HUES48 (cell line): ENCODE measurements around the gene HOXA7.

Source experiments
- H3K27ac ChIP-seq: one replicate; pipeline ENCODE4 v1.7.0; 2013; ENCODE audit warnings: low read depth, low read length, inconsistent platforms
- H3K27me3 ChIP-seq: 2 replicates; pipeline ENCODE4 v1.6.1; 2013; ENCODE audit warnings: mild to moderate bottlenecking, low read length; ENCODE audit not compliant: control insufficient read depth, insufficient read depth
- H3K36me3 ChIP-seq: 2 replicates; pipeline ENCODE4 v1.6.1; 2013; ENCODE audit warnings: low read length; ENCODE audit not compliant: control insufficient read depth, insufficient read depth
- H3K4me1 ChIP-seq: 2 replicates; pipeline ENCODE4 v1.6.1; 2013; ENCODE audit warnings: mild to moderate bottlenecking, low read length; ENCODE audit not compliant: control insufficient read depth, insufficient read depth
- H3K4me3 ChIP-seq: 2 replicates; pipeline ENCODE4 v1.5.1; 2013; ENCODE audit warnings: mild to moderate bottlenecking, low read depth, low read length
- H3K9ac ChIP-seq: 2 replicates; pipeline ENCODE4 v1.6.1; 2013; ENCODE audit warnings: mild to moderate bottlenecking, low read depth, low read length, moderate library complexity
- H3K9me3 ChIP-seq: 2 replicates; pipeline ENCODE4 v1.6.1; 2013; ENCODE audit warnings: low read length; ENCODE audit not compliant: control insufficient read depth, insufficient read depth

HOXA7 gene

DNA sequence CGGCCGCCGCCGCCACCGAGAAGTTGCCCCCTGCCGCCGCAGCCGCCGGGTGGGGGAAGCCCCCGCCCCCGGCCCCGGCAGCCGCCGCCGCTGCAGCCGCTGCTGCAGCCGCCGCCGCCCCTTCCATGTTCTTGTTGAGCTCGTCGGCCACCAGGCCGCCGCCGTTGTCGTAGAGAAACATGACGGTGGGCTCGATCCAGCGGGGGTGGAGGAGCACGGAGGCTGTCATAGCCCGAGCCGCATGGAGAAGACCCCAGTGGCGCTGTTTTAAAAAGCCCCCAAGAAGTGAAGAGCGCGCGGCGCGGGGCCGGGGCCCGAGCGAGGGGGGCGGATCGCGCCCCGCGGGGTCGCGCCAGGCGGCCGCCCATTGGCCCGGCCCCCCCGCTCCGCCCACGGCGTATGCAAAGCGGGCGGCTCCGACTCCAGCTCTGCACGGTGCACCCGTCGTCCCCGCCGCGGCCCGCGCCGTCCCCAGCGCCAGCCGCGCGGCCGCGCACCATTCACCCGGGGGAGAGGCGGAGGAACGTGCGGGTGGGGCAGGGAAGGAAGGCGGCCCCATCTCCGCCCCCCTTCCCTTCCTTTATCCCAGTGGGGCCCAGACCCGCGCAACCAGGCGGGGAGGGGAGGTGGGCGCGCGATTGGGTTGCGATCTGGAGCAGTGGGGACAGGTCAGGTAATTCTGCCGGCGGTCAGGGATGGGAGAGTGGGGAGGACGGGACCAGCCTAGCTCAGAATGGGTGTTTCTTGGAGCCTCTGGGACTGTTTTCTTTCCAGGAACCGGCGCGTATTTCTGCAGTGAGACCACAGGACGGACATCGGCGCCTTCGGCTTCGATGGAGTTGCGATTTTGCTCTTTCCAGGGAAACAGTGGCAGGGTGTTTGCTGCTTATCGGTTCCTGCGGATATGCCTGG is 43.6 kb upstream of the HOXA7 start, which contains the start of gene HOXA13:
HOXA13 (minus strand) TSS at position 243 of the 912 bp plus-strand sequence; CDS start at position 229, 14 bp downstream.
- H3K9me3 ChIP-seq, result no peaks in the 10 kb centered on the region
- H3K27ac ChIP-seq, result no peak within 1 kb of the TSS
- H3K36me3 ChIP-seq, result no peaks in the 10 kb centered on the region
- peak within 1 kb of the TSS; percentile 33; the same call in 1 of the 2 replicates for H3K4me3 ChIP-seq
- no peak within 1 kb of the TSS for H3K9ac ChIP-seq
- H3K4me1 ChIP-seq, result peaks cover 5% of the 10 kb centered on the region; the same call in 1 of the 2 replicates
- peaks cover 100% of the 10 kb centered on the region for H3K27me3 ChIP-seq

DNA sequence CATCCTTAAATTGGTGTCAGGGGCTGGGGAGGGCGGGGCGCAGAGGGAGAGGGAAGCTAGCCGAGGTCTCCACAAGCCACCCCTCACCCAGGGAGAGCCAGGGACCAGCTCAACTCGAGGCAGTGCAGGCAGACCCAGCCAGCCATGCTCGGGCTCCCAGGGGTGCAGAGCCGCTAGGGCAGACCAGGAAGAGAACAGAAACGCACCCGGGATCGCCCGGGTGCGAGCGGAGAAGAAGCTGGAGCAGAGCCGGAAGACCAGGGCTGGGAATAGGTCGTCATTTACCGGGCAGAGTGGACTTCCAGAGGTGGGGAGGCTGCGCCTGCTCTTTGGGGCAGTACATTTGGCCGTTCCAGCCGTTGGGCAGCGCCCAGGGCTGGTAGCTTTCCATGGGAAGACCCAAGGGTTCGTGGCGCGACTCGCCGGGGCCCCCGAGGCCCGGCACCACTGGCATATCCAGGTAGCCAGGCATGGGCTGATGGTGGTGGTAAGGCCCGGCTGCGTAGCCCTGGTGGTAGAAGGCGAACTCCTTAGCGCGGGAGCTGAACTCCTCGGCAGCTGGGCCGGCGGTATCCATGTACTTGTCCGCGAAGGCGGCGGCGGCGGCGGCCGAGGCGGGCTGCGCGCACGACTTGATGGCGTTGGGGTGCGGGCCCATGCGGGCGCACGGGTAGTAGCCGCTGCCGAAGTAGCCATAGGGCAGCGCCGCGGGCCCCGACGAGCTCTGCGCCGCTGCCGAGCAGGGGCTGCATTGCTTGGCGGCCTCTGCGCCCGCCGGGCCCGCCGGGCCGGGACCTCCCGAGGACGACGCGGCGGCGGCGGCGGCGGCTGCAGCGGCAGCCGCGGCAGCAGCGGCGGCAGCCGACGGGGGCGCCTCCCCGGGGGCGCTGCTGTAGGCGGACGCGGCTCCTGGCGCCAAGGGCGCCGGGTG is 42.7 kb upstream of the HOXA7 start:
- H3K4me1 ChIP-seq, result peaks cover 5% of the 10 kb centered on the region; the same call in 1 of the 2 replicates
- no peaks in the 10 kb centered on the region for H3K9me3 ChIP-seq
- H3K27ac ChIP-seq, result no peak overlapping the region
- no peaks in the 10 kb centered on the region for H3K36me3 ChIP-seq
- no peak overlapping the region for H3K4me3 ChIP-seq
- no peak overlapping the region for H3K9ac ChIP-seq
- peaks cover 100% of the 10 kb centered on the region for H3K27me3 ChIP-seq

DNA sequence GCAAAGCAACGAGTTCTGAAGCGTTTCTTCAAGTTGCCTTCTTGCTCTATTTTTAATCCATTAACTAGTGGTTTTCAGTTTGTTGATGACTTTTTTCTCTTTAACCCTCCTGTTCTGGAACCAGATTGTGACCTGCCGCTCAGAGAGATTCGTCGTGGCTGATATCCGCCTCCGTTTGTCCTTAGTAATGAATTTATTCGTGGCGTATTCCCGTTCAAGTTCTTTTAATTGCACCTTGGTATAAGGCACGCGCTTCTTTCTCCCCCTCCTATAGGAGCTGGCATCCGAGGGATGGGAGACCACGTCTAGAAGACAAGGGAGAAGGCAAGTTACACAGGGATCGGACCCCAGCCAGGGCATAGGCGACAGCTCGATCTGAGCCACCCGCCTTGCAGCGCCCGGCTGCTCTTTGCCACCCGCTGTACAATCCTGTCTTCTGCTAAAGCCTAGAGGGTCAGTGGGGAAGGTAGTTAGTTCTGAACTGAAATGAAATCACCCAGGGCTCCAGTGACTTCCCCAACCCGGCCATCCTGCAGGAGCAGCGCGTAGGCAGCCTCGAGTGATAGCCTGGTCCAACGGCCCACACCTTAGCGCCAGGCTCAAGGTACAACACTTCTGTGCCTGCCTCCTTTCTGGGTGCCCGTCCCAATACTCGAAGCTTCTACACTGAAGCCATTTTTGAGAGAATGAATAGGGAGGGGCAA is 41.8 kb upstream of the HOXA7 start:
- Histone ChIP-seq H3K36me3 (no peaks in the 10 kb centered on the region), H3K9me3 (no peaks in the 10 kb centered on the region), H3K27ac (no peak overlapping the region), H3K27me3 (peaks cover 100% of the 10 kb centered on the region), H3K4me3 (no peak overlapping the region), H3K9ac (no peak overlapping the region), H3K4me1 (peaks cover 5% of the 10 kb centered on the region; the same call in 1 of the 2 replicates)

DNA sequence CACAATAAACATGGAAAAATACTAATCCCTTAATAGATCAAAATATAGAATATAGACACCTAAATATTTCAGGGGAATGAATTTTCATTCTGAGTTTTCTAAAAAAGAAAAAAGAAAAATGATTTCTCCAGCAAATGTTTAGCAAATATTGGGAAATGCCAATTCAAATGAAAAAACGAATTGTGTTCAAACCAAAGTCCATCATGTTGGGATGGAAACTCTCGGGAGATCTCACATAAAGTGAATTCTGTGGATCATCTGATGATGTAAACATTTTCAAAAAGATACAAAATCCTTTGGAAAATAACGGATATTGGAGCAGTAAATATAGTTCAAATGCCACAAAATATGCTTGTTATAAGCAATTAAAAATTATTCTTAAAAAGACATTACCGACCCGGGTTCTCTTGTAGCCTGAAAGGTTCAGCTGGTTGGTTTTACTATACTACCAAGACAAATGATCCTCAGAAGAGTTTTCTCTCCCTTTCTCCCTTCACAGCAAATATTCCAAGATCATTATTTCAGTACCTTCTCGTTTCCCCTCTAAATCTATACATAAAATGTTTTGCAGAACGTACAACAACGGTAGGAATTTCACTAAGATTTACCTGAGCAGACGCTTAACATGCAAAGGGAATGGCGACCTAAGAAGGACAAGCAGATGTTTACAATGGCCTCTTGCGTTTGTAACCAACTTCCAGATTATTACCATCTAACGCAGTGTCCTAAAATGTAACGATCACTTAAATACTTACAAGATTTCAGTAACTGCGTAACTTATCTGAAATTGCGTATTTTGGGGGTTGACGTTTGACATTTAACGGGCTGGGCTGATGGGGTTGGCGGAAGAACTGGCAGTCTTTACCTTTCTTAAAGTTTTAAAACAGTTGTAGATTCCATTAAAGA is 40.9 kb upstream of the HOXA7 start:
- peaks cover 100% of the 10 kb centered on the region for H3K27me3 ChIP-seq
- no peak overlapping the region for H3K9ac ChIP-seq
- H3K27ac ChIP-seq, result no peak overlapping the region
- H3K9me3 ChIP-seq, result no peaks in the 10 kb centered on the region
- peaks cover 5% of the 10 kb centered on the region; the same call in 1 of the 2 replicates for H3K4me1 ChIP-seq
- no peaks in the 10 kb centered on the region for H3K36me3 ChIP-seq
- H3K4me3 ChIP-seq, result no peak overlapping the region

DNA sequence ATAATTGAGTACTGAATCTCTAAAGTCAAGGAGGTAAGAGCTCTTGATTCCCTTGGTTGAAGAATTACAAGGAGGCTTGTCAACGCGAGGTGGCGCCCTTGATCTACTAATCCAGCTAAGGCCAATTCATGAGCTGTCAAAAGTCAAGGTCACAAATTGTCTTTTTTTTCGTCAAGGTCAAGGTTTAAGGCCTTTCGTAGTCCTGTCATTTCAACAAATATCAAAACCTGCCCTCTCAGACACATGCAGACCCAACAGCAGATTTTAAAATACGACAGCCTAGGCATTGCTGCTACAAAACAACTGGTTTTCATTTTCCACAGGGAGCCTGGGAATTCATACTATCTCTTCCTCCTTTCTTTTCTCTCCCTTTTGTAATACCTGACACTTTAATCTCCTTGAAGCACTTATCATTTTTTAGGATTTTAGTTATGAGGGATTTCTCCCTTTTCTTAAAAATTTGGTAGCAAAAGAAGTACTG is 39.9 kb upstream of the HOXA7 start:
- no peak overlapping the region for H3K27ac ChIP-seq
- H3K4me1 ChIP-seq, result peaks cover 9% of the 10 kb centered on the region; the same call in 1 of the 2 replicates
- H3K27me3 ChIP-seq, result peaks cover 100% of the 10 kb centered on the region
- no peaks in the 10 kb centered on the region for H3K9me3 ChIP-seq
- H3K4me3 ChIP-seq, result no peak overlapping the region
- no peaks in the 10 kb centered on the region for H3K36me3 ChIP-seq
- no peak overlapping the region for H3K9ac ChIP-seq

DNA sequence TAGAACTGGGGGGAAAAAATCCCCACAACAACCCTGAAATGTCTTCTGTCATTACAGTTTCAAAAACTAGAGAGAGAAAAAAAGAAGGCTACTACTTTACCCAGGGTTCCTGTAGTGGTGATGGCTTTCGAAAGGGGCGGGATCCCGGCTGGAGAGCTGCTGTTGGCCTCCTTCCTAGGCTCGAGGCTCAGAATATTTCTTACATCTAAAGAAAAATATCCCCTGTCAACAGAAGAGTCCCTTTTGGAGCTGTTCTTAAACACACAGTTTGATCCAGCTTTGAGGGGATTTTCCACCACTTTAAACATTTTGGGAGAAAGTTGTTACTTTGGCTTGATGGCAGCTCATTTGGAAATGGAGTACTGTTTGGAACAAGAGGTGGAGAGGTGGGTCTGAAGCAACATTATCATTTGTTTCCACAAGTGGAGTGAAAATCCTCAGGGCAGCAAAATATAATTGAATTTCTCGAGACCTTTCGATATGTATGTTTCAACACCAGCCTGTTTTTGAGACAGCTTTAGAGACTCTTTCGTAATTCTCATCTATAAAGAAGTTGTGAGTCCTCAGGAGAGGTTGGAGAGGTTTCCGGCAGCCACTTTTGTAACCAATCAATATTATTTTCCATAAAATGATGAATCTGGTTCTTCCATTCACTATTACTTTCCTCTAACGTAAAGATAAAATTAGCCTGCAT is 38.4 kb upstream of the HOXA7 start:
- H3K4me1 ChIP-seq, result peaks cover 9% of the 10 kb centered on the region; the same call in 1 of the 2 replicates
- no peak overlapping the region for H3K4me3 ChIP-seq
- H3K36me3 ChIP-seq, result no peaks in the 10 kb centered on the region
- no peak overlapping the region for H3K9ac ChIP-seq
- no peak overlapping the region for H3K27ac ChIP-seq
- H3K9me3 ChIP-seq, result no peaks in the 10 kb centered on the region
- H3K27me3 ChIP-seq, result peaks cover 100% of the 10 kb centered on the region

DNA sequence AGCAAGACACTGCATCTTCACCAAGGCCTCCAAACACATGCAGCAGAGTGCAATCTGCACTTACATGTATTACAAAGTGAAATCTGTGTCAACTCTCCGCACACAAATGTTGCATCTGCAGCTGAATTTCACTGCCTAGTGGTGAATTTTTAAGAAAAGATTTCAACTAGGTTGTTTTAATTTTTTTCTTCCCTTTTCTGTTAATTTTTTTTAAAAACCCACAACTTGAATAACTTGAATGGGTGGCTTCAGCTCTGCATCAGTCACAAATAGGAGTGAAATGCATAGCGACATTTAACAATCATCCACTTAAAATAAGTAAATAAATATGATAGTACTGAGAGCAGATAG is 37.5 kb upstream of the HOXA7 start:
- Histone ChIP-seq H3K27me3 (peaks cover 100% of the 10 kb centered on the region), H3K4me3 (no peak overlapping the region), H3K9me3 (no peaks in the 10 kb centered on the region), H3K9ac (no peak overlapping the region), H3K36me3 (no peaks in the 10 kb centered on the region), H3K4me1 (peaks cover 8% of the 10 kb centered on the region; the same call in 1 of the 2 replicates), H3K27ac (no peak overlapping the region)

DNA sequence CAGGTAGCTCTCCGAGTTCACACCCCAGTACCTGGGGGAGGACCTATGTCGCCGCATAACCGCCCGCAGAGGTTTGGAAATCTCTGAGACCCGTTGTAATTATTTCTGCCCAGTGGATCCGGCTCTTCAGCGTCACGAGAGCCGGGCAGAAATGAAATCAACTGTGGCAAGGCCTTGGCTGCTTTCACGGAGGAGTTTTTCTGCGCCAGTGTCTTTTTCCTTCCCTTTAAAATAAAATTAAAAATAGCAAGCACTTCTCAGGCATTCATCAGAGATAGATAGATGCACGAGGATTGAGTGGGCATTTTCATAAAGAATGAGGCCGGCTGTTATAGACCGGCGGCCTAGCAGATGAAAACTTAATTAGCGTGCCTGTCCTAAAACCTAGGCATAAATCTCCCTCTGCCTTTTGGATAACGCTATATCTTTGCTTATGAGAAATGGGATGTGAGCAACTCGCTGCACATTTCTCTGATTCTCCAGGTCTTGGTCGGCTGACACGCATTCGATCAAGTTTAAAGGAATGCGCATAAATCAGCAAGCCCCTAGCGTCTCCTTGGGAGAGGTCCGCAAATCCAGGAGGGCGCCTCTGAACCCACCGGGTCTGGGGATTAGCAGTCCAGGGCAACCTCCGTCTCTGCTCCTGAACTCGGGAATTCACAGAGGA is 37.0 kb upstream of the HOXA7 start:
- Histone ChIP-seq H3K4me1 (peaks cover 9% of the 10 kb centered on the region; the same call in 1 of the 2 replicates), H3K36me3 (no peaks in the 10 kb centered on the region), H3K9ac (no peak overlapping the region), H3K27ac (no peak overlapping the region), H3K9me3 (no peaks in the 10 kb centered on the region), H3K27me3 (peaks cover 100% of the 10 kb centered on the region), H3K4me3 (no peak overlapping the region)
